NOMO-1 treated with DMSO at 0.1 percent for 48 hours (cell line): ENCODE measurements around the gene ERO1B.

Source experiments
- DNase-seq: peaks from one replicate; lab custom pipeline; 2025; ENCODE audit not compliant: unreplicated experiment; lab: John Stamatoyannopoulos, UW

Gene ERO1B

DNA sequence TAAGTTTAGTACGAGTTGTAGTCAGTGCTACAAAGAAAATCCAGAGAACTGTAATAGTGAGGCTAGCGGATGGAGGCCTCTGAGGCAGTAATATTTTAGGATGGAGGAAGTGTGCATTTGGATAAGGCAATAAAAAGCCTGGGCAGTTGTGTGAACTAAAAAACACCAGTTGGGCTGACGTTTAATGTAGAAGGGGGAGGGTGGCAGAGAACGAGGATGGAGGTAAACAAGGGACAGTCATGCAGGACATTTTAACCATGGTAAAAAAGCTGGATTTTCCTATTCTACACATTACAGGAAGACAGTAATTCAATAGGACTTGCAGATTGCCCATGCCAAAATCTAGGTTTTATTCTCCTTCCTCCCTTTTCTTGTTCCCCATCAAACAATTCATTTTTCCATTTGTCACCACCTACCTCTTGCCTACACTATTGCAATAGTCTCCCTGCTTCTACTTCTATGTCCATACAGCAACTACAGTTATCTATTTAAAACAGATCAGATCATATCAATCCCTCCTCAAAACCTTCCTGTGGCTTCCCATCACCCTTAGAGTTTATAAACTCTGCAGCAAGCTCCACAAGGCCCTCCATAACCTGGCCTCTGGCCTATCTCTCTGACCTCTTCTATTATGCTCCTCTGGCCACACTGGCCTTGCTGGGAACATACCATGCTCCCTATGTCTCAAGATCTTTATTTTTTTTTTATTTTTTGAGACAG, 27.7 kb downstream of the ERO1B start:
- DNase-seq: peak; percentile 7

DNA sequence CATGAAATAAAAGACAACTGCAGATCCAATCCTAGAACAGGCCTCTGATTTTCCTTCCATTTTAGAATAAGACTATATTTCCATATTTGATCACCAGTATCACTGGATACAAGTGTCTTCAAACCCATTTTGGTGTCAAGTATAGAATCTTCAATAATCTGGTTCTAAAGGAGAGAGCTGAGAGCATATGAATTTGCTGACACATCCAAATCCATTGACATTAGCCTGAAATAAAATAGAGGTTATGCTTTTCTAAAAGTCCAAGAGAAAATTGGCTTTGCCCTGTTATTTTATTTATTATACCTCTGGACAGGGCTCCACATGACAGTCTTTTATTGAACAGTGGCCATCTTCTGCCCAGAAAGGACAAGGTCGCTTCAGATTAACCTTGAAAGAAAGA, 28.6 kb downstream of the ERO1B start:
- no peak for DNase-seq

DNA sequence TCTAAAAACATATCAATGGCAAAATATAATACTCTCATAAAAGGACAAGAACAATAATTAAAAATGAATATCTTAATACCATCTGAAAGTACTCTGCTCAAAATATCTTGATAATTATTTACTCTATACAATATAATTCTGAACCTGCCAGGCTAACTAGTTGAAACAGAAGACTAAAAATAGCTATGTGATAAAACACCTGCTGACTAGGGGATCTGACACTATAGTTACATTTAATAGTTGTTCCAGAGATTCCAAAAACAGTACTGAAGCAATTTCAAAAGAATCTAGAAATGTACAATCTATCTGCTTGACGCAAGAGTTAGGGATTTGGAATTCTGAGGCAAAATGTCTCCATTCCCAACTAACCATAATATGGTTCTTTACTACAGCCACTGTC, 30.2 kb downstream of the ERO1B start:
- no peak for DNase-seq

DNA sequence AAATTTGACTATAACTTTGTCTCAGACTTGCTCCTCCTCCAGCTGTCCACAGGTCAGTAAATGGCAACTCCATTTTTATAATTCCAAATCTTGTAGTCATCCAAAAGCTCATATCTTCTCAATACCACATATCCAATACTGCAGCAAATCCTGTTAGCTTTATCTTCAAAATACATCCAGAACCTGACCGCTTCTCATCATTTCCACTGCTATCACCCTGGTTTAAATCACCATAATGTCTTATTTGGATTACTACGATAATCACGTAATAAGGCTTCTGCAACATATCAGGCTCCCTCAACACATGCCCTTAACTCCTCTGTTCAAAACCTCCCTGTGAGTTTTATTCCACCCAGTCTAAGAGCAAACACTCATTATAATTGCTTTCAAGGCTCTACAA, 34.5 kb downstream of the ERO1B start:
- no peak for DNase-seq

DNA sequence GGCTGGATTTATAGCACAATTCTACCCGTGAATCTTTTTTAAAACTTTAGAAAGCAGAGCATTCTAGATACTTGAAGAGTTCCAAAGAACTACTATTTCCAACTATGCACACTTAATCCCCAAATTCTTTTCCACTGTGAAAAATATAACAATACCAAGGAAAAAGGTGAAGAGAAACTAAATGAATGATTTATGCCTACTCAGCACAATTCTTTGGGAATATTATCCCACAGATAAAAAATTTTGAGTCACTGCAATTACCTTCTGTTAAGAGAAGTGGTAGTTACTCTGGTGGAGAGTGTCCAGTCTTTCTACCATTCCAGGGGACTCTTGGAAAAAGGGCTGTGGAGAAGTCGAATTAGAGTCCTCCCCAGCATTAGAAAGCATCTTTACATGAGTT, 39.2 kb downstream of the ERO1B start:
- no peak for DNase-seq

DNA sequence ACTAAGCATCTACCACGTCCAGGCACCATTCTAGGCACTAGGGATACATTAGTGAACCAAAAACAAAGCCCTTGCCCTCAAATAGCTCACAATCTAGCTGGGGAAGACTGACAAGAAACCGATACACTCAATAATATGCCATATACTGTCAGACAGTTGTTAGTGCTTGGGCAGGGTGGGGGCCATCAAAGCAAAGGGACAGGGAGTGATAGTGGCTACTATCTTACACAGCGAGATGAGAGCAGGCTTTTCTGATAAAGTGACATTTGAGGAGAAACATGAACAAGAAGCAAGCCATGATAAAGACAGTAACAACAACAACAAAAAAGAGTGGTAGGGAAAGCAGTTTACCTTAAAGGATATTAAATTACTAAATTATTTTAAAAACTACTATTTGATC, 41.1 kb downstream of the ERO1B start:
- no peak for DNase-seq

DNA sequence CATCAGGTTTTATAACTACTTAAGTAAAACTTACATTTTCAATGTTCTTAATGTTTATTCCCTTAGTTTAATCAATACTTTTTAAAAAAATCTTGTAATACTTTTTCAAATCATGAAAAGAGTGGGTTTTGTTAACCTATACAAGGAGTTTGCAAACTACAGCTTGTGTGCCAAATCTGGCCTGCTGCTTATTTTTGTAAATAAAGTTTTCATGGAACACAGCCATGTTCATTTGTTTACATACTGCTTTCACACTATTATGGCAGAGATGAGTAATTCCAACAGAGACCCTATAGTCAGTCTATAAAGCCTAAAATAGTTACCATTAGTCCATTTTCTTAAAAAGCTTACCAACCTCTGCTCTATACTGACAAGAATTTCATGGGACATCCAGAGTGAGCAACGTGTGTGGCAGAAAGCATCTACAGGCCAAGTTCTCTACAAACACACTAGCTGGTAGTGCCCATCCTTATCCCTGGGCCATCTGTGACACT, 42.6 kb downstream of the ERO1B start:
- DNase-seq: no peak

DNA sequence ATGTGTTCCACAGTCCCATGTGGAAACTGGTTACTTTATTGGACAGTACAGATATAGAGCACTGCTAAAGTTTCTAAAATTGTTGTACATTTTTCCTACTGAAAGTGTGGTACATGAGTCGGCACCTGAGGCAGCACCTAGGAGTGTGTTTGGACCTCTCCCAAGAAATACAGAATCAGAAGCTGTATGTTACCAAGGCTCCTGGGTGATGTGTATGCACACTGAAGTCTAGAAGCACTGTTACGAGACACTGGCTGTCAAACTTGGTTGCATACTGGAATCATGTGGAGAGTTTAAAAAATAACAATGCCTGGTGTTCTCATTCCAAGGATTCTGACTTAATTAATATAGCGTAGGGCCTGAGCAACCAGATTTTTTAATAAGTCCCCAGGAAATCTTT, 46.6 kb downstream of the ERO1B start:
- no peak for DNase-seq

DNA sequence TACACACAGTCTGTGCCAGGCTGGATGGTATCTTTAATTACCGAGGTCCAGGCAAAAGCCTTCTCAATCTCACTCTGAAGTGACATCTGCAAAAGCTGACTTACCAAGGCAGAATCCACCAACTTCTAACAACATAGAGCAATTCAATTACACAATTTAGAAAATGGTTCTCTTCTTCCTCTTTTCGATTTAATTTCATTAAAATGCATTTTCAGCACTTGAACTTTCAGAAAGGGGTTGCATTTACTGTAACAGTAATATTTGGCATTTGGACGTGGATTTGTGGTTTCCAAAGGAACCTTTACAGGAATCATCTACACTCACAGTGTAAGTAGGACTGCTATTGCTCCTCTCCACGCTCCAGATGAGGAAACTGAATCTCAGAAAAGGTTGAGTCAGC, 53.3 kb downstream of the ERO1B start:
- DNase-seq: peak; percentile 81

DNA sequence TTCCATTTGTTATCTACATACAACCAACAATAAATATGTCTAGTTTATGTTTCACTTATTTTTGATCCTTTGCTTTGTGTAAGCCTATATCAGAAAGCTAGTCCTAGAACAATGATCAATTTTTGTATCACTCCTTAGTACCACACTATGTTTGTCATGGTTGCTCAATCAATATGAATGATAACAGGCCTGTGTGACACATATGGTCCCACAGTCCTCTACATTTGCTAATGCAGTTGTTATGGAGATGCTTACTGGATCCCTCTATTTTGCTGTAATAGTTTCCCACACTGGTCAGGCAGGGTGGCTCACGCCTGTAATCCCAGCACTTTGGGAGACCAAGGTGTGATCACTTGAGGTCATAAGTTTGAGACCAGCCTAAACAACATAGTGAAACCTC, 59.1 kb downstream of the ERO1B start:
- no peak for DNase-seq

DNA sequence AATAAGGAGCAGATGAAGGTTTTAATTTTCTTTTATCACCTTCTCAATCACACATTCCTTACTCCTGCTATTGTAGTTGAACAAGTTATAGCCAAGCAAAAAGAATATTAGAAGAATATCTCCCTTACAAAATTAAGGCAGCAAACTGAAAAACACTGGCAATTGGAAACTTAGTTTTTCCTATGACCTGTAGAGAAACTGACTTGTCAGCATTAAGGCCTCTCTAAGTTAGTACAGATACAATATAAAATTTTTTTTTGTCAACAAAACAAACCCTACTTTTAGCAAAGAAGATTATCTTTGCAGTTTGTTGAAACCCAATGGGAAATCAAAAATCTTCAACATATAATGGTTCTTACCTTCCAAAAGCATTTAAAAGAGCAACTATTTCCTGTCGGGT, 61.3 kb downstream of the ERO1B start:
- no peak for DNase-seq

DNA sequence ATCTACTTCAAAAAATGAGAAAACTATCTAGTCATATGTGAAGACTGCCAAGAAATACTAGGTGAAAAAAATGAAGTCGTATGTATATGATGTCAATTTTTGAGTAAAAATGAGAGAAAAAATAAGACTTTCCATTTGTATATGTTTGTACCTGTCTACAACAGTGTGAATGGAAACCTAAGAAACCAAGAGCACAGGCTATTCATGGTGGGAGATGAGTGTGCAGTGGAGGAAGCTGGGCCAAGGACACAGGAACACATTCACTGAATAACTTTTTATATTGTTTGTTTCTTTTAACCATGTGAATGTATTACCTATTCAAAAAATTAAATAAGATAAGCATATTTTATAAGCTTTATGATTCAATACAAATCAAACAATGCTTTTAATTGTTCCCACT, 67.0 kb downstream of the ERO1B start:
- no peak for DNase-seq

DNA sequence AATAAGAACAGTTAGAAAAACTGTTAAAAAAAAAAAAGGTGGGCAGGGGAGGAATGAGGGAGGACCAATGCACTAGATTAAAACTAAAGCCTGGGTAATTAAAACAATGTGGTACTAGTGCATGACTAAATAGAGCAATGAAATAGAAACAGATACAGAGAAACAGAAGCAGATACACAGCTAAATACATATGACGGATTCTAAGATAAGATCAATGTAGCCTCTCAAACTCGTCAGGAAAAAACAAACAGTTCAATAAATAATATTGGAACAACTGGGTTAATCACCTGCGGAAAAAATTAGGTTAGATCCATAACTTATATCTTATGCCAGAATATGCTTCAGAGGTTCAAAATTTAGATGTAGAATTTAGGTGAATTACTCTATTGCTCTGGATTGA, 68.2 kb downstream of the ERO1B start:
- no peak for DNase-seq

DNA sequence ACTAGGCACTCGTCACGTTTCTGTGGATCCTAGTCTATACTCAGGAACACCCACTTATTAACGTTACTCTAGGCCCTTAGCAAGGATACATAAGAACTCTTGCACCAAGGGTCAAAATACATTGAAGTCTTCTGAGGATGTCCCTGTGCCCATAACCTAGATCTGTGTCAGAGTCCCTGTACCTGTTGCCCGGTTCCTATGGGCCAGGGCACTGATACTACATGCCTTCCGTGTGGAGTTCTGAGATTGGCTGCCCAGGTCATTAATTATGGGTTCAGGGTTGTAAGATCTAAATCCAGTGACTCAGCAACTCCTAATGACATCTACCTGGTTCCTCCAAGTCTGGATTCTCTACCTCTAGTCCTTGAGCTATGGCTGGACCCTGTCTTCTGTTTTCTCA, 69.9 kb downstream of the ERO1B start:
- no peak for DNase-seq

DNA sequence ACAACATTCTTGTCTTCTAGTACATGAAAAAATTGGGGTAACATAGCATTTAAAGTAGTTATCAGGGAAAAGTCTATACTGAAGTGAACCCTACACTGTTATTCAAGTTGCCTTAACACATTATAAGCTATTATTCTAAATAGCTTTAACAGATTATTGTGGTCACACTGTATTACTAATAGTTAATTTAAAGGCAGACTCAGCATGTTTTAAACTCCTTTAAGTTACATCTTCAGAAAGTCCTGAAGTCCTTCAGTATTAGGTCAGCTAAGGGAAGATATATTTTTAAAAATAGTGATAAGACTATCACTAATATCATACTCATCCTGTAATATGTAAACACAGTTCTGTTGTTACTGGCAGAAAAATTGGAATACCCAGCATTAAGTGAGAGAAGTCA, 72.0 kb downstream of the ERO1B start:
- no peak for DNase-seq

DNA sequence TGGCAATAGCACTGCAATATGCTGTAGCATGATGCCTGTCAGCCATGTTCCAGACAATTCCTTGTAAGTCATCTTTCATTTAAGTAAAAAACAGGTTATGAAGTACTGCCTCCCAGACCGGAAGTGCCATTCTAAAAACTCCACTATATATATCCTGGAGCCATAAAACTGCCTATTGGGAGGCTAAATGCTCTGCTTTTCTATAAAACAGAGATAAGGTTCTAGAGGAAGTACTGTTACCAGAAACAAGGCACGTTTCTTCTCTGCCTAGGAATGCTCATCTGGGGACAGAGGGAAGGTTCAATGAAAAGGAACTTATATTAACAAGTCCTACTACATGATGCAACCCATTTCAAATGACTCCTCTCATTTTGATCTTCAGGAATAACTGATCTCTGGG, 72.6 kb downstream of the ERO1B start:
- DNase-seq: no peak

DNA sequence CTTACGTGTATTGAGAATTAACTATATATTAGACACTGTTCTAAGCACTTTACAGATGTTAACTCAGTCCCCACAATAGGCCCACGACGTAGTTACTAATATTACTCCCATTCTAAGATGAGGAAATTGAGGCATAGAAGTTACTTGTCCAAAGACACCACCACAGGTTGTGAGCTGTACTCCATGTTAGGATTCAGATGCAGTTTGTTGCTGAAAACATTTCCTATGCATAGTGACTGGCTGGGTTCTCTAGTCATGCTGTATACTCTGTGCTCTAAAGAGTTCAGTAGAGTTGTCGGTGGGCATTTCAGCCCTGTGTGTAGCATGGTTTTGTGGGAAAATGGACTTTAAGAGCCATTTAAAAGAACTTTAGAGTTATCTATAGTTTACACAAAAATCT, 74.2 kb downstream of the ERO1B start:
- no peak for DNase-seq

DNA sequence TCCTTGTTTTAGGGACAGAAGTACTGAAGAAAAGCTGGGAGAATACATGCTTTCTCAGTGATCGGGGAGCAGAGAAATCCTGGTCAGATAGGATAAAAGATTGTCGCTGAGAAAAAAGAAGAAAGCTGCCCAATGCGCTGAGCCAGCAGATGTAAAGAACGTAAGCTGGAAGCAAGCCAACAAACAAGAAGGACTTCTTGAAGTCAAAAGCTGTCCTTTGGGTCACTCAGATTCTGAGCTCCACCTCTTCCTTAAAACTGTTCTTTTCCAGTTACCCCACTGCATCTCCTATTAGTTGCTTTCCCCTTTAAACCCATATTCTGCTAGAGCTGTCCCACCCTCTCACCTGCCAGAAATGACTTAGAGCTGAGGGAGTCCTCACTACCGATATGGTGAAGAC, 74.6 kb downstream of the ERO1B start:
- DNase-seq: no peak

DNA sequence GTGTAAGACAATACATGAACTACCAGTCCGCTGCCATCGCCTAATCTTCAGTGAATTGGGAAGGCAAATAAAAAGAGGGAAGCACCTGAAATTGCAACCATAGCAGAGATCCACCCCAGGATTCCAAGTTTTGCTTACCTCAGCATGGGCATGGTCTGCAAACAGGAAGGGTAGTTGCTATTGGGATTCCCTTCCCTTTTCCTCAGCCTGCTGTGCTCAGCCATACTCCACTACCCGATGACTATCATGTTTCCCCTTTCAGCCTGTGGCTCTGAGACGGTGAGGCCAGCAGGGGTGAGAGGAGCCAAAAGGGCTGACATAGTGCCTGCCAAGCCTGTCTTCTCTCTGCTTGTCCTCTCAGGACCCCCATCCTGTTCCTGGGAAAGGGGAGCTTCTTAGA, 75.2 kb downstream of the ERO1B start:
- DNase-seq: no peak

DNA sequence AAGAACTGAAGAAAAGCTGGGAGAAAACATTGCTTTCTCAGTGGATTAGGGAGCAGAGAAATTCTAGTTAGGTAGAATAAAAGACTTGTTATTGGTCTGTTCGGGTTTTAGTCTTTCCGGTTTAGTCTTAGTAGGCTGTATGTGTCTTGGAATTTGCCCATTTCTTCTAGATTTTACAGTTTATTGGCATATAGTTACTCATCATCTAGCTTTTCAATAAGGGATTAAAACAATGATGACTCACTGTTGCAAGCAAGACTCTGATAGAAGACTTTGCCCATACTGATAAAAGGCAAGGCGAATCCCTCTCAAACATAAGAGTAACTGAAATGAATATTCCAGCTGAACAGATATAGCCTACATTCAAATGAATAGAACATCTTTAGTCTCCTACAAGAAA, 77.1 kb downstream of the ERO1B start:
- DNase-seq: no peak

DNA sequence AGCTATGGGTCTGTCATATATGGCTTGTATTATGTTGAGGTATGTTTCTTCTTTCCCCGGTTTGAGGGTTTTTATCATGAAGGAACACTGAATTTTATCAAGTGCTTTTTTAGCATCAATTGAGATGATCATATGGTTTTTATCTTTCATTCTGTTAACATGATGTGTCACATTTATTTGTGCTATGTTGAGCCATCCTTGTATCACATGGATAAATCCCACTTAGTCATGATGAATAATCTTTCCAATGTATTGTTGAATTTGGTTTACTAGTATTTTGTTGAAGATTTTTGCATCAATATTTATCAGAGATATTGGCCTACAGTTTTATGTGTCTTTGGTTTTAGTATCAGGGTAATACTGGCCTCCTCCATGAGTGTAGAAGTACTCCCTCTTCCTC, 77.7 kb downstream of the ERO1B start:
- DNase-seq: no peak

DNA sequence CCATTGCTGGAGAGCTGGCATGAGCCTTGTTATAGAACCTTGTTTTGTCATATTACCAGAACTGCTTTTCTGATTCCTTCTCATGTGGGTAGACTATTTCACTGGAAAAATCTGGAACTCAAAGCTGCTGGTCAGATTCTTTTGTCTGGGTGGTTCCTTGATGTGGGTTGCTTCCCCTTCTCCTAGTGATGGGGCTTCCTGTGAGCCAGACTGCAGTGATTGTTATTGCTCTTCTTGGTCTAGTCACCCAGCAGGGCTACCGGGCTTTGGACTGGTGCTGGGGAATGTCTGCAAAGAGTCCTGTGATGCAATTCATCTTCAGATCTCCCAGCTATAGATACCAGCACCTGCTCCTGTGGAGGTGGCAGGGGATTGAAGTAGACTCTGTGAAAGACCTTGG, 80.0 kb downstream of the ERO1B start:
- no peak for DNase-seq

DNA sequence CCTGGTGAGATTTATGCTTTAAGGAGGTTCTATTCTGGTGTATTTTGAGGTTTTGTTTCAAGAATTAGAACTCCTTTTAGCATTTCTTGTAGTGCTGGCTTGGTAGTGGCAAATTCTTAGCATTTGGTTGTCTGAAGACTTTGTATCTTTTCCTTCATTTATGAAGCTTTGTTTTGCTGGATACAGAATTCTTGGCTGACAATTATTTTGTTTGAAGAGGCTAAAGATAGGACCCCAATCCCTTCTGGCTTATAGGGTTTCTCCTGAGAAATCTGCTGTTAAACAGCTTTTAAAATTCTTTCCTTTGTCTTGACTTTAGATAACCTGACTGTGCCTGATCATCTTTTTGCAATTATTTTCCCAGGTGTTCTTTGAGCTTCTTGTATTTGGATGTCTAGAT, 80.8 kb downstream of the ERO1B start:
- no peak for DNase-seq
